Smooth muscle cell (in vitro differentiated cells): Measurements from ENCODE around the gene CETN1. TPM values are rescaled to one million over a fixed set of nuclear protein-coding genes. Genes with fewer than 3 reads are reported as not detected.

Experiments
- DNase-seq: peaks from one replicate; lab custom pipeline; 2025; ENCODE audit not compliant: unreplicated experiment; lab: John Stamatoyannopoulos, UW
- H2AFZ ChIP-seq: fragments of 200-600 bp; sonication (generic); 2 replicates; pipeline ENCODE4 v1.6.0; 2016; ENCODE audit warnings: antibody characterized with exemption, low read depth, mild to moderate bottlenecking
- H3F3A ChIP-seq: fragments of 200-600 bp; sonication (generic); 2 replicates; pipeline ENCODE4 v1.6.0; 2017; ENCODE audit warnings: antibody characterized with exemption, low read depth
- H3K27ac ChIP-seq: fragments of 200-600 bp; sonication (generic); 2 replicates; pipeline ENCODE4 v1.5.1; 2016; ENCODE audit warnings: low read depth, mild to moderate bottlenecking
- H3K27me3 ChIP-seq: fragments of 200-600 bp; sonication (generic); 2 replicates; pipeline ENCODE4 v1.6.1; 2016; ENCODE audit warnings: low read depth, mild to moderate bottlenecking
- H3K36me3 ChIP-seq: fragments of 200-600 bp; sonication (generic); 2 replicates; pipeline ENCODE4 v1.5.1; 2016; ENCODE audit warnings: low read depth
- H3K4me1 ChIP-seq: fragments of 200-600 bp; sonication (generic); 2 replicates; pipeline ENCODE4 v1.5.1; 2016; ENCODE audit warnings: low read depth
- H3K4me2 ChIP-seq: fragments of 200-600 bp; sonication (generic); 2 replicates; pipeline ENCODE4 v1.6.0; 2016; ENCODE audit warnings: mild to moderate bottlenecking
- H3K4me3 ChIP-seq: fragments of 200-600 bp; sonication (generic); 2 replicates; pipeline ENCODE4 v1.5.1; 2016; ENCODE audit warnings: mild to moderate bottlenecking
- H3K79me2 ChIP-seq: fragments of 200-600 bp; sonication (generic); 2 replicates; pipeline ENCODE4 v1.6.0; 2016; ENCODE audit warnings: low read depth, mild to moderate bottlenecking
- H3K9ac ChIP-seq: fragments of 200-600 bp; sonication (generic); 2 replicates; pipeline ENCODE4 v1.6.0; 2016; ENCODE audit warnings: low read depth
- H3K9me3 ChIP-seq: fragments of 200-600 bp; sonication (generic); replicated peaks from 2 replicates; pipeline ENCODE4 v1.5.1; 2016; ENCODE audit warnings: low read depth
- H4K20me1 ChIP-seq: fragments of 200-600 bp; sonication (generic); 2 replicates; pipeline ENCODE4 v1.6.0; 2016; ENCODE audit warnings: low read depth
- polyA plus RNA-seq: library from polyadenylated mRNA; unstranded; fragments of >200 nt; fragmentation: Nextera tagmentation; extraction: Ambion mirVana; gene quantifications from 2 replicates; pipeline ENCODE4 v1.2.1, GENCODE V29; 2016
- total RNA-seq: library from RNA; depleted of rRNA; stranded (reverse); fragments of >200 nt; gene quantifications from 2 replicates; pipeline ENCODE4 v1.2.3, GENCODE V29; 2014
- TF ChIP-seq, protein P1 (sequence below): fragments of 200-600 bp; sonication (generic); IDR thresholded peaks from 2 replicates; pipeline ENCODE4 v1.5.1; 2017; ENCODE audit warnings: borderline replicate concordance, mild to moderate bottlenecking, antibody characterized with exemption; ENCODE audit not compliant: insufficient read depth, poor library complexity, severe bottlenecking

The CETN1 gene
- total and polyA plus RNA-seq, 2 experiments from 2014 or later, result not detected

DNA sequence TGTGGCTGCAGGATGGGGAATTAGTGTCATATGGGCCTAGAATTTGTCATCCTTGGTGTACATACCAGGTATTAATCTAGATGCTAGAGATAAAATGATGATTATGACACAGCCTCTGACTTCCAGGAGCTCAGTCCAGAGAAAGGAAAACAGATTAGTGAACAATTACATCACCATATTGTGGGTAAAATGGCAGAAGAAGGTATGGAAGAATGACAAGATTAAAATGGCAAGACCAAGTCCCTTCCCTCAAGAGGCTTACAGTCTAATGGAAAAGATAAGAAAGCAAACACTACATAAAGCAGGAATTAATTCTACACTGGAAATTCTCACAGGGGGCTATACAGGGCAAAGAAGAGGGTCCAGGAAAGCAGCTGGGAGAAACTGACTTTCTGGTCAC lies 51.4 kb downstream of the CETN1 start:
- Histone ChIP-seq H3K4me1 (peaks cover 11% of the 10 kb centered on the region), H3K9ac (no peak overlapping the region), H3K36me3 (no peaks in the 10 kb centered on the region), H3K9me3 (no peaks in the 10 kb centered on the region), H3K4me2 (no peak overlapping the region), H3K27ac (no peak overlapping the region), H3K27me3 (no peaks in the 10 kb centered on the region), H3K4me3 (no peak overlapping the region), H2AFZ (no peak overlapping the region), H3K79me2 (no peaks in the 10 kb centered on the region), H3F3A (peaks cover 4% of the 10 kb centered on the region), H4K20me1 (no peaks in the 10 kb centered on the region)
- TF ChIP-seq, protein P1, sequence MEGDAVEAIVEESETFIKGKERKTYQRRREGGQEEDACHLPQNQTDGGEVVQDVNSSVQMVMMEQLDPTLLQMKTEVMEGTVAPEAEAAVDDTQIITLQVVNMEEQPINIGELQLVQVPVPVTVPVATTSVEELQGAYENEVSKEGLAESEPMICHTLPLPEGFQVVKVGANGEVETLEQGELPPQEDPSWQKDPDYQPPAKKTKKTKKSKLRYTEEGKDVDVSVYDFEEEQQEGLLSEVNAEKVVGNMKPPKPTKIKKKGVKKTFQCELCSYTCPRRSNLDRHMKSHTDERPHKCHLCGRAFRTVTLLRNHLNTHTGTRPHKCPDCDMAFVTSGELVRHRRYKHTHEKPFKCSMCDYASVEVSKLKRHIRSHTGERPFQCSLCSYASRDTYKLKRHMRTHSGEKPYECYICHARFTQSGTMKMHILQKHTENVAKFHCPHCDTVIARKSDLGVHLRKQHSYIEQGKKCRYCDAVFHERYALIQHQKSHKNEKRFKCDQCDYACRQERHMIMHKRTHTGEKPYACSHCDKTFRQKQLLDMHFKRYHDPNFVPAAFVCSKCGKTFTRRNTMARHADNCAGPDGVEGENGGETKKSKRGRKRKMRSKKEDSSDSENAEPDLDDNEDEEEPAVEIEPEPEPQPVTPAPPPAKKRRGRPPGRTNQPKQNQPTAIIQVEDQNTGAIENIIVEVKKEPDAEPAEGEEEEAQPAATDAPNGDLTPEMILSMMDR, result no peak
- no peak for DNase-seq

Other genes starting within 250 kb of the CETN1 start
- gene COLEC12, start 79.7 kb upstream of the CETN1 start, total RNA-seq, result 10.8 and 13.8 TPM in 2 replicates
- gene COLEC12, start 79.7 kb upstream of the CETN1 start, polyA plus RNA-seq, result 10.5 and 13.7 TPM in 2 replicates
- gene CLUL1, start 16.6 kb downstream of the CETN1 start, total RNA-seq, result 1.2 and 6.4 TPM in 2 replicates
- 1.1 and 2.2 TPM in 2 replicates for gene CLUL1, start 16.6 kb downstream of the CETN1 start, polyA plus RNA-seq
- gene TYMS, start 77.3 kb downstream of the CETN1 start, total RNA-seq, result 26.9 and 29.1 TPM in 2 replicates
- 77.7 and 85.3 TPM in 2 replicates for gene TYMS, start 77.3 kb downstream of the CETN1 start, polyA plus RNA-seq
- gene ENOSF1, start 132.2 kb downstream of the CETN1 start, total RNA-seq, result 12.4 and 17.7 TPM in 2 replicates
- gene ENOSF1, start 132.2 kb downstream of the CETN1 start, polyA plus RNA-seq, result 6.6 and 14.4 TPM in 2 replicates
- gene YES1, start 231.9 kb downstream of the CETN1 start, total RNA-seq, result 120 and 179 TPM in 2 replicates
- gene YES1, start 231.9 kb downstream of the CETN1 start, polyA plus RNA-seq, result 19.5 and 22.6 TPM in 2 replicates